Brain pericyte (primary cell): ENCODE data around the gene TICAM1.
A peak's percentile ranks its signal among the peaks of the same experiment; 100 is the strongest.
"Not testable (repeated sequence)": the region's sequence is repeated elsewhere in the genome, so short reads cannot be mapped to it uniquely, and the experiment has no call there.

Experiments used
- DNase-seq: peaks from one replicate; pipeline ENCODE4 v3.0.0-alpha.2; 2012; ENCODE audit warnings: low read depth, low spot score

Gene TICAM1

GRCh38 chr19:4844348-4845179, 13.1 kb upstream of the TICAM1 start:
- no peak for DNase-seq

GRCh38 chr19:4843647-4843965, 12.1 kb upstream of the TICAM1 start:
- no peak for DNase-seq

GRCh38 chr19:4839192-4839591, 7.7 kb upstream of the TICAM1 start:
- DNase-seq: no peak

- no peak for DNase-seq
Observed at GRCh38 chr19:4832776-4833175, 1.3 kb upstream of the TICAM1 start.

GRCh38 chr19:4831979-4832340, 448 bp upstream of the TICAM1 start:
- not testable (repeated sequence) for DNase-seq

GRCh38 chr19:4830768-4831265, 695 bp downstream of the TICAM1 start:
- no peak for DNase-seq

GRCh38 chr19:4830332-4830731, 1.2 kb downstream of the TICAM1 start:
- DNase-seq: no peak

- no peak for DNase-seq
Observed at GRCh38 chr19:4829001-4829712, 2.4 kb downstream of the TICAM1 start.

- DNase-seq: no peak
Observed at GRCh38 chr19:4823577-4823976, 7.9 kb downstream of the TICAM1 start.

DNA sequence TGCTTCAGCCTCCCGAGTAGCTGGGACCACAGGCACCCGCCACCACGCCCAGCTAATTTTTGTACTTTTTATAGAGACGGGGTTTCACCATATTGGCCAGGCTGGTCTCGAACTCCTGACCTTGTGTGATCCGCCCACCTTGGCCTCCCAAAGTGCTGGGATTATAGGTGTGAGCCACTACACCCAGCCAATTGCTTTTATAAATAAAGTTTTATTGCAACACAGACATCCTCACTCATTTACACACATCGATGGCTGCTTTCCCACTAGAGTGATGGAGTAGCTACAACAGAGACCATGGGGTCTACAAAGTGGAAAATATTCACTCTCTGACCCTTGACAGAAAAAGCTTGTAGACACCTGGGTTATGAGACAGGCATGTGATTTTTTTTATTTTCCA, 9.2 kb downstream of the TICAM1 start:
- DNase-seq: not testable (repeated sequence)

- no peak for DNase-seq
Observed at GRCh38 chr19:4821265-4821664, 10.2 kb downstream of the TICAM1 start.

DNA sequence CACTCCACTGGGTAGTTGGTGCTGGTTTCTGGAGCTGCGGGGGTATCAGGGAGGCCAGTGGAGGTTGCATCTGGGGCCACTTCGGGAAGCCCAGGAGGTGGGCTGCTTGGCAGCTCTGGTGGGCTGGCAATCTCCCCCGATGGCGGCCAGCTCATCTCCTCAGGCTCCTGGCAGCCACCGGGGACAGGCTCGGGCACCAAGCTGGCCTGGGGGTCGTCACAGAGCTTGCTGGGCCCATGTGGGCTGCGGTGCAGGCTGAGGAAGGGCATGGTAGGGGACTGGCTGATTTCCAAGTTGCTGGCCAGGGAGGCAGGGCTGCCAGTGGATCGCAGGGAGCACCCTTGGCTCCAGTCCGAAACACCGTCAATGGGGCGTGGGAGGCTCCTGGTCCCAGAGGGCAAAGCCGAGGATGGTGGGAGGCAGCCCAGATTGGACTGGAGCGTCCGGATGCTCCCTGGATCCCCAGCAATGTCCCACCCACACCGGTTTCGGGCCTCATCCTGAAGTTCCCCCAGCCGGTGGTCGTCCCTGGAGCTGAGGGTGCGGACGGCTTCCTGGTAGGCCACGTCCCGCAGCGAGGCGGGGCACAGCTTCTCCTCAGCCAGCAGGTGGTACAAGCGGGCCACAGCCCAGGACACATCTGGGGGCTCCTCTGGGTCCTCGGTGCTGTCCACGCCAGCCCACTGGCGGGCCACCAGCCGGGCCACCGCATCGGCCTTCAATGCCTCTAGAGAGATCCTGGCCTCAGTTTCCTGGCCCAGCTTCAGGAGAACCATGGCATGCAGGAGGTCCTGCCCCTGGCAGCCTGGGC, 13.8 kb downstream of the TICAM1 start:
- DNase-seq: no peak

DNA sequence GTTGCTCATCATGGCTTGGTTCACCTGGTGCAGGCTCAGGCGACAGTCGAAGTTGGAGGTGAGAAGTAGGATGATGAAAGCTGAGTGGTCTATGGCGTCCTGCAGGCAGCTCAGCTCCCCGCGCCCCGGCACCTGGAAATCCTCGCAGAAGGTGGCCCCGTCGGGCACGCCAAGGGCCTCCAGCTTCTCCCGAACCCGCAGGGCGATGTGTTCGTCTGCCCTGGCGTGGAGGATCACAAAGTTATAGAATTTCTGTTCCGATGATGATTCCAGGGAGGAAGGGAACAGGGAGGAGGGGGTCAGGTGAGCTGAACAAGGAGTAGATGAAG, 14.6 kb downstream of the TICAM1 start:
- DNase-seq: no peak

DNA sequence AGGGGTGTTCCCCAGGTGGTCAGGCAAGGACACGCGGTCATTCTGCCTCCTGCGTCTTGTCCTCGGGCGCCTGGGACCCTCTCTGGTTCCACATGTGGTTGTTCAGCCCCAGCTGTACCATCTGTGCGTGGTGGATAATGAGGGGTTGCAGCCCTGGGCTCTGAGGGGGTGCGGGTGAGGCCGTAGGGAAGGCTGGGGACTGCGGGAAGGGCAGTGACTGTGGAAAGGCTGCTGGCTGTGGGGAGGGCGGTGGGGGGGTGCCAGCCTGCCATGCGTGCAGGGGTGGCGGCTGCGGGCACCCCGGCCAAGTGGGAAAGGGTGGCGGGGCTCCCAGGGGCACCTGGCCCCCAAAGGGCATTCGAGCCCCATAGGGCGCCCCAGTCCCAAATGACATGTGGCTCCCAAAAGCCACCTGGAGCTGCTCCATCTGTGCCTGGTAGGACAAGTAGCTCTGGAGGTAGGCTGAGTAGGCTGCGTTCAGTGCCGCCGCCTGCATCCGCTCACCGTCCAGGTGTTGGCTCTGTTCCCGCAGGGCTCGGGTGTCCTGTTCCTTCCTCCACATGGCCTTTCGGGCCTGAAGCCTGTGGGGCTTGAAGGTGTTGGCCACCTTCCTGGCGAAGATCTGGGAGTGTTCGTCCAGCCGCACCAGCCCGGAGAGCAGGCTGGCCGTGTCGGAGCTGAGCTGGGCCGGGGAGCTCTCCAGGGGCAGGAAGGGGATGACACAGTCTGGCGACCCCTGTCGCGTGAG, 15.1 kb downstream of the TICAM1 start:
- no peak for DNase-seq

- DNase-seq: peak; percentile 48
Observed at GRCh38 chr19:4815426-4816201, 15.9 kb downstream of the TICAM1 start.

DNA sequence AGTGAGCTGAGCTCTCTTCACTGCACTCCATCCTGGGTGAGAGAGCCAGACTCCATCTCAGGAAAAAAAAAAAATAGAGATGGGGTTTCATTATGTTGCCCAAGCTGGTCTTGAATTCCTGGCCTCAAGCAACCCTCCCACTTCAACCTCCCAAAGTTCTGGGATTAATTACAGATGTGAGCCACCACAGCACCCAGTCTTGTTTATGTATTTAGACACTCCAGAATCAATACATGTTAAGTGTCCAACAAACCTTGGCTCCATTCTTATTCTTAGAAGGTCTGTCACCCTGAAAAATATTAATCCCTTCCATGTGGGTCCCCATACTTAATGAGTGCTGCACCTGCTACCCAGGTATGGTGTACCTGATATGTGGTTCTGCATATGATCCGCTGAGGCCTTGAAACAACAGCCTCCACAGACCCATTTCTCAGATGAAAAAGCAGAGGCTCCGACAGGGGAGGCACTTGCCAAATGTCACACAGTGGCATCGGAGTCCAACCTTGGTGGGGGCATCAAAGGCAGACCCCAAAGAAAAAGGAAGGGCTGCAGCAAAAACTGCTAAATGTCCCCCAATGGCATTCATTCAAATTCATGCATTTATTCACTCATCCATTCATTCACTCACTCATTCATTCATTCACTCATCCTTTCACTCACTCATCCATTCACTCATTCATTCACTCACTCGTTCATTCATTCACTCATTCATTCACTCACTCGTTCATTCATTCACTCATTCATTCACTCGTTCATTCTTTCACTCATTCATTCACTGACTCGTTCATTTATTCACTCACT, 16.7 kb downstream of the TICAM1 start:
- no peak for DNase-seq

GRCh38 chr19:4811328-4812131, 20.0 kb downstream of the TICAM1 start:
- peak; percentile 36 for DNase-seq

- DNase-seq: no peak
Observed at GRCh38 chr19:4807188-4807587, 24.3 kb downstream of the TICAM1 start.

GRCh38 chr19:4806384-4806783, 25.1 kb downstream of the TICAM1 start:
- DNase-seq: no peak
